PC-9 (cell line): ENCODE measurements around the gene HTR3B.

Source experiments
- CTCF ChIP-seq: fragments of 200-600 bp; sonication (generic); conservative IDR thresholded peaks from 2 replicates; pipeline ENCODE4 v1.6.1; 2017; ENCODE audit warnings: mixed run types, antibody characterized with exemption, mild to moderate bottlenecking, moderate library complexity
- EZH2 ChIP-seq: fragments of 200-600 bp; sonication (generic); IDR thresholded peaks from 2 replicates; pipeline ENCODE4 v1.8.0; 2017; ENCODE audit warnings: antibody characterized with exemption, low read depth

- no peak for TF ChIP-seq CTCF
- no peak for TF ChIP-seq EZH2
Measured at GRCh38 chr11:113935858-113936257, 31.3 kb downstream of the HTR3B start.
